GM12892 (cell line): ENCODE results near the gene TNFAIP3.

ENCODE experiments used
- POLR2A ChIP-seq: IDR thresholded peaks from 2 replicates; pipeline ENCODE4 v1.6.1; 2011; ENCODE audit warnings: low read depth, low read length, control low read depth
- POLR2AphosphoS5 ChIP-seq: IDR thresholded peaks from 2 replicates; pipeline ENCODE4 v1.6.1; 2011; ENCODE audit warnings: low read depth, low read length, control low read depth

GRCh38 chr6:137873273-137873762 is 6.3 kb downstream of the TNFAIP3 start:
- TF ChIP-seq POLR2AphosphoS5, result peak; percentile 59; the same call in 1 of the 2 replicates
- TF ChIP-seq POLR2A, result no peak; the same call in 1 of the 2 replicates
